TTC549 (cell line): ENCODE data around the gene DLST.

ENCODE experiments used
- FAIRE-seq: peaks from 2 replicates; lab custom pipeline; 2012; peaks lifted over from hg19 to GRCh38; lab: Jason Lieb, UNC

Gene DLST

GRCh38 chr14:74941676-74942097 lies 60.0 kb downstream of the DLST start:
- no peak for FAIRE-seq

- no peak for FAIRE-seq
Measured at GRCh38 chr14:74942181-74942580, 60.5 kb downstream of the DLST start.

GRCh38 chr14:74942608-74943007 lies 60.9 kb downstream of the DLST start:
- FAIRE-seq, result no peak

- FAIRE-seq, result no peak
Measured at GRCh38 chr14:74945261-74945851, 63.6 kb downstream of the DLST start.

GRCh38 chr14:74945852-74946658 lies 64.3 kb downstream of the DLST start:
- no peak for FAIRE-seq

GRCh38 chr14:74946659-74947281 lies 65.1 kb downstream of the DLST start:
- no peak for FAIRE-seq

GRCh38 chr14:74947353-74948227 lies 65.9 kb downstream of the DLST start:
- FAIRE-seq, result no peak

GRCh38 chr14:74948228-74949175 lies 66.8 kb downstream of the DLST start:
- no peak for FAIRE-seq

- FAIRE-seq, result no peak
Measured at GRCh38 chr14:74949191-74949601, 67.5 kb downstream of the DLST start.

- no peak for FAIRE-seq
Measured at GRCh38 chr14:74949859-74950573, 68.3 kb downstream of the DLST start.

- FAIRE-seq, result no peak
Measured at GRCh38 chr14:74950795-74951442, 69.2 kb downstream of the DLST start.

GRCh38 chr14:74951443-74952179 lies 69.9 kb downstream of the DLST start:
- no peak for FAIRE-seq

- no peak for FAIRE-seq
Measured at GRCh38 chr14:74952180-74952665, 70.5 kb downstream of the DLST start.

- FAIRE-seq, result no peak
Measured at GRCh38 chr14:74952697-74953484, 71.2 kb downstream of the DLST start.
